ENCODE results near the gene F9. TPM values are rescaled to one million over a fixed set of nuclear protein-coding genes. Genes with fewer than 3 reads are reported as not detected.
A peak's percentile ranks its signal among the peaks of the same experiment; 100 is the strongest.

F9 gene
- total RNA-seq, 1 donor from 2014 or later: not detected

DNA sequence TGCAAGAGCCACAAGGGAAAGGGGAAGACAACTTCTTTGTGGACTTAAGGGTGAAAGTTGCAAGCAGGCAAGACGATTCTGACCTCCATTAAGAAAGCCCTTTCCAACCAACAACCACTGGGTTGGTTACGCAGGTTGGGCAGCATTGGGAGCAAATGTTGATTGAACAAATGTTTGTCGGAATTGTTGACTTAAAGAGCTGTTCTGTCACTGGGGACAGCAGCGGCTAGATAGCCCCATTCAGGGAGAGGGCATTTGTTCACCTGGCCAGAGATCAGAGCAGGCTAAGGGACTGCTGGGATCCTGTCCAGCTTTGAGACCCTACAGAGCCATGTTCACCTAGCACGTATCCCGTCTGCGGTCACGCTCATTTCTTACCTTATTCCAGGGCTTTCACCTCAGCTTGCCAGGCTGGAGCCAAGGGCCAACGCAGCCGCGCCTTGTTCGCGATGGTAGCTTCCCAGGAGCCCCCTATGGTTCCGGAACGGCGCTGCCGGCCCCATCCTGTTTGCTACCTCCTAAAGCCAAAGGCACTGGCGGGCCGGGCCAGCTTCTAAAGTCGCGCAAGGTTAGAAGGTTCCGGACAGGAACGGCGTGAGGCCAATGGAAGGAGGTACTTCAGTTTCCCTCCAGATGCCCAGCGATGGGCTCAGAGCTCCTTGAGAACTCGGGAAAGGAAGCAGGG lies 24.6 kb downstream of the F9 start:
- H3K4me3 ChIP-seq (ENCODE audit: low read depth, low read length): no peak overlapping the region
- TF ChIP-seq, protein P1, sequence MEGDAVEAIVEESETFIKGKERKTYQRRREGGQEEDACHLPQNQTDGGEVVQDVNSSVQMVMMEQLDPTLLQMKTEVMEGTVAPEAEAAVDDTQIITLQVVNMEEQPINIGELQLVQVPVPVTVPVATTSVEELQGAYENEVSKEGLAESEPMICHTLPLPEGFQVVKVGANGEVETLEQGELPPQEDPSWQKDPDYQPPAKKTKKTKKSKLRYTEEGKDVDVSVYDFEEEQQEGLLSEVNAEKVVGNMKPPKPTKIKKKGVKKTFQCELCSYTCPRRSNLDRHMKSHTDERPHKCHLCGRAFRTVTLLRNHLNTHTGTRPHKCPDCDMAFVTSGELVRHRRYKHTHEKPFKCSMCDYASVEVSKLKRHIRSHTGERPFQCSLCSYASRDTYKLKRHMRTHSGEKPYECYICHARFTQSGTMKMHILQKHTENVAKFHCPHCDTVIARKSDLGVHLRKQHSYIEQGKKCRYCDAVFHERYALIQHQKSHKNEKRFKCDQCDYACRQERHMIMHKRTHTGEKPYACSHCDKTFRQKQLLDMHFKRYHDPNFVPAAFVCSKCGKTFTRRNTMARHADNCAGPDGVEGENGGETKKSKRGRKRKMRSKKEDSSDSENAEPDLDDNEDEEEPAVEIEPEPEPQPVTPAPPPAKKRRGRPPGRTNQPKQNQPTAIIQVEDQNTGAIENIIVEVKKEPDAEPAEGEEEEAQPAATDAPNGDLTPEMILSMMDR (conservative IDR thresholded peaks at IDR 0.05; ENCODE audit: low read depth, low read length): no peak
- DNase-seq (ENCODE audit: low read depth): no peak

DNA sequence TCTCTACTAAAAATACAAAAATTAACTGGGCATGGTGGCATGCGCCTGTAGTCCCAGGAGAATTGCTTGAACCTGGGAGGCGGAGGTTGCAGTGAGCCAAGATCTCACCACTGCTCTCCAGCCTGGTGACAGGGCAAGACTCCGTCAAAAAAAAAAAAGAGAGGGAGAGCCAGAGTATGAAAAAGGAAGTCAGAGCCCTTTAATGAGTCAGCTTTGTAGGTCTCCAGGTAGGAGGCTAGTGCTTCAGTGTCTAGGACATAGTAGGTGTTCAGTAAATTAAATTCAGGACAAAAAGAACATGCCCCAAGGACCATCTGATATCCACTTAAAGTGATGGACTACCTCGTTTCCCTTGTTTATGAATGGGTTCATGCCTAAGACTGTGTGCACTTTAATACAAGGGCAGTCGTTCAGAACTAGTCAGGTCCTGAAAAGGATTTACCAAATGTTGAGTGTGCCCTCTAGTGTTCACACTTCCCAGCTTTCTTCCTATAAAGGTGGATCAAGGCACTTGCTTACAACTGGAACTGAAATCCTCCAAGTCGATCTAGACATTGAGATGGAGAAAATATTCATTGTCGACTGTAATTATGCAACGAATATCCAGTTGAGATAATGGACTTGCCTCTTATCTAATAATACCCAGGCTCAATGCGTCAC lies 29.0 kb downstream of the F9 start:
- DNase-seq (ENCODE audit: low read depth): peak; percentile 18
- H3K4me3 ChIP-seq (ENCODE audit: low read depth, low read length): no peak overlapping the region
- TF ChIP-seq, protein P1 (conservative IDR thresholded peaks at IDR 0.05; ENCODE audit: low read depth, low read length): peak; percentile 64

DNA sequence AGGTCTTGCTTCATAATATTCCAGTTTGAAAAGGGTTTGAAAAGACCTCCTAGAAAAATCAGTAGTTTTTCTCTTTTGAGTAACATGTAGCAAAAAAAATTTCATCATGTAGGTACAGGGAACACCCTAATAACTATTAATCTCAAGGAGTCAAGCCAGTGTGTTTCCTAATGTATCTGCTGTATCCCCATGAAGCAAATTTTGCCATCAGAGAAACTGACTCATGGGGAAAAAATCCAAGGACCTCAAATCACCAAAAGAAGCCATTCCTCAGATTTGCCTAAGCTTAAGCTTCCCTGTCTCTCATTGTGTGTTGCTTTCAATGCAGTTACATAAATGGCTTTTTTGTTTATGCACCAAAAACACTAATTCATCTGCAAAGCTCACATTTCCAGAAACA lies 29.7 kb downstream of the F9 start:
- TF ChIP-seq, protein P1 (conservative IDR thresholded peaks at IDR 0.05; ENCODE audit: low read depth, low read length): no peak
- DNase-seq (ENCODE audit: low read depth): no peak
- H3K4me3 ChIP-seq (ENCODE audit: low read depth, low read length): no peak overlapping the region

DNA sequence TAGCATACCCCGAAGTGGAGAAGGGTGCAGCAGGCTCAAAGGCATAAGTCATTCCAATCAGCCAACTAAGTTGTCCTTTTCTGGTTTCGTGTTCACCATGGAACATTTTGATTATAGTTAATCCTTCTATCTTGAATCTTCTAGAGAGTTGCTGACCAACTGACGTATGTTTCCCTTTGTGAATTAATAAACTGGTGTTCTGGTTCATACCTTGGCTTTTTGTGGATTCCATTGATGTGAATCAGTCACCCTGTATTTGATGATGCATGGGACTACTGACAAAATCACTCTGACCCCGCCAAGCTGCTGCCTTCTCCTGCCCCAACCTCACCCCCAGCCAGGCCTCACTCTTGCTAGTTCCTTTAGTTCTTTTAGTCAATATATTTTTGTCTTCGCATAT lies 32.7 kb downstream of the F9 start:
- DNase-seq (ENCODE audit: low read depth): no peak
- H3K4me3 ChIP-seq (ENCODE audit: low read depth, low read length): no peak overlapping the region

DNA sequence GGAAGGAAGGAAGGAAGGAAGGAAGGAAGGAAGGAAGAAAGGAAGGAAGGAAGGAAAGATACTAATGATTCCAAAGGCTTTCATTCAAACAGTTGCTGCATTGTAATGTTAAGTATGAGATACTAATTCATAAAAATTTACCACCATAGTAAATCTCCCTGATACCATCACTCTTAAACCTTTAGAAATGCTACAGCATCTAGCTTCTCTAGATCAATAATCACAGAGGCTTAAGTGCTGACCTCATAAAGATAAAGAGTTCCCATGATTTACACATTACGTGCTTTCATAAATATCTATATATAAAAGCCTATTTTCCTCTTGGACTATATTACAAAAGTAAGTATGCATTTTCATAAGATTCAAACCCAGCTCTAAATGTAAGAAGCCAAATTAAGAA lies 36.4 kb downstream of the F9 start:
- no peak overlapping the region for H3K4me3 ChIP-seq (ENCODE audit: low read depth, low read length)
- TF ChIP-seq, protein P1 (conservative IDR thresholded peaks at IDR 0.05; ENCODE audit: low read depth, low read length): no peak
- DNase-seq (ENCODE audit: low read depth): no peak

More for the DNA sequence above, 32.7 kb downstream of the F9 start:
- TF ChIP-seq, protein P1 (conservative IDR thresholded peaks at IDR 0.05; ENCODE audit: low read depth, low read length): no peak

DNA sequence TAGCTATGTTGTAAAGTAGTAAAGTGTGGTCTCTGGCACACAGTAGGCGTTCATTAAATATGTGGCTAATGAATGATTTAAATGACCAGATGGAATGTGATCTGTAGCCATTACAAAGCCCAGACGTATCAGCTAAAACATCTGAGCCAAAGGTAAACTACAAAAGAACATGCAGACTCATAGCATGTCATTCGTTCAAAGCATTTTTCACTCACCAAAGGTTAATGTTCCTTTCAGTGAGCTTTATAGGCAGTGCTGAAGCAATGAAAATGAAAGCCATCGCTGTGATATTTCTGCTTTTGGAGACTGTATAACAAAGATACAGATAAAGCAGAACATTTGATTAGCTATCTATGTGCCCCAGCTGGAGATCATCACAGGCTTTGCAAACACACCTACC lies 50.5 kb downstream of the F9 start:
- TF ChIP-seq, protein P1 (conservative IDR thresholded peaks at IDR 0.05; ENCODE audit: low read depth, low read length): no peak
- no peak for DNase-seq (ENCODE audit: low read depth)
- H3K4me3 ChIP-seq (ENCODE audit: low read depth, low read length): no peak overlapping the region

DNA sequence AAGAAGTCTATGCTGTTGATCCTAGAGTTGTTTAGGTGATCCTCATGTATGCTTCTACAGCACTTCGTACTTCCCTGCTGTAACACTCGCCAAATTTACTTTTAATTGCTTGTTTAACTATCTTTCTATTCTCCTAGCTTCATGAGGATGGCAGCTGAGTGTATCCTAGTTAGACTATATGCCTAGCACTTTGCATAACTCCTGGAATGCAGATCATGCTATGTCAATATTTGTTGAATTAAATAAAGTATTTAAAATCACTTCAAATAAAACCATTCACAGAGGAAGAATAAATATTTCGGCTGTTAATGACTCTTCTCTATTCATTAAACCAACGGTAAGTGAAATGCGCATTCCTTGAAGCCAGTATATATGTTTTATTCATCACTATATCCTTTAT lies 55.1 kb downstream of the F9 start:
- no peak for DNase-seq (ENCODE audit: low read depth)
- no peak overlapping the region for H3K4me3 ChIP-seq (ENCODE audit: low read depth, low read length)
- TF ChIP-seq, protein P1 (conservative IDR thresholded peaks at IDR 0.05; ENCODE audit: low read depth, low read length): no peak

All from epithelial cell of proximal tubule (primary cell).